Choroid plexus epithelial cell (primary cell): ENCODE results near the gene UNC13B.

ENCODE experiments used
- DNase-seq: peaks from one replicate; pipeline ENCODE4 v3.0.0-alpha.2; 2010; ENCODE audit warnings: low read depth
- H3K4me3 ChIP-seq: 2 replicates; pipeline ENCODE4 v1.5.1; 2011; ENCODE audit warnings: low read depth, mild to moderate bottlenecking, control low read depth, low read length, moderate library complexity
- TF ChIP-seq, protein P1 (sequence below): conservative IDR thresholded peaks from 2 replicates; pipeline ENCODE4 v1.5.1; 2011; ENCODE audit warnings: low read depth, mild to moderate bottlenecking, control low read depth, inconsistent platforms, low read length, moderate library complexity

UNC13B gene

DNA sequence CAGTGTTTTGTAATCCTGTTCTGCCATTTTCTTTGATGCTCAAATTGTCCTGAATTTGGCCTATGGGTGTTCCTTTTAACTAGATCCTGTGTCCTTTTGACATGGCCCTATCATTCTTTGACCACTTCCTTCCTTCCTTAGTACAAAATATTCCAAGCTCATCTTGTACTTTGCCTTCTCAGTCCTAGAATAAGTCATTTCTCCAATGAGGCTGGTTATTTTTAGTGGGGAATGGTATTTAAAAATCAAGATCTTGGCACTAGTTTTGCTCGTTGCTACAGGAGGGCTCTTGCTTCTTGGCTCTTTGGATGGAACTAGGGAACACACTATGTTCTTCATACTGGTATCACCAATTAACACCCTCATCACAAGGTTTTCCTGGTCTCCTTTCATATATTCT is 108.1 kb downstream of the UNC13B start:
- no peak for DNase-seq
- no peak overlapping the region for H3K4me3 ChIP-seq
- TF ChIP-seq, protein P1, sequence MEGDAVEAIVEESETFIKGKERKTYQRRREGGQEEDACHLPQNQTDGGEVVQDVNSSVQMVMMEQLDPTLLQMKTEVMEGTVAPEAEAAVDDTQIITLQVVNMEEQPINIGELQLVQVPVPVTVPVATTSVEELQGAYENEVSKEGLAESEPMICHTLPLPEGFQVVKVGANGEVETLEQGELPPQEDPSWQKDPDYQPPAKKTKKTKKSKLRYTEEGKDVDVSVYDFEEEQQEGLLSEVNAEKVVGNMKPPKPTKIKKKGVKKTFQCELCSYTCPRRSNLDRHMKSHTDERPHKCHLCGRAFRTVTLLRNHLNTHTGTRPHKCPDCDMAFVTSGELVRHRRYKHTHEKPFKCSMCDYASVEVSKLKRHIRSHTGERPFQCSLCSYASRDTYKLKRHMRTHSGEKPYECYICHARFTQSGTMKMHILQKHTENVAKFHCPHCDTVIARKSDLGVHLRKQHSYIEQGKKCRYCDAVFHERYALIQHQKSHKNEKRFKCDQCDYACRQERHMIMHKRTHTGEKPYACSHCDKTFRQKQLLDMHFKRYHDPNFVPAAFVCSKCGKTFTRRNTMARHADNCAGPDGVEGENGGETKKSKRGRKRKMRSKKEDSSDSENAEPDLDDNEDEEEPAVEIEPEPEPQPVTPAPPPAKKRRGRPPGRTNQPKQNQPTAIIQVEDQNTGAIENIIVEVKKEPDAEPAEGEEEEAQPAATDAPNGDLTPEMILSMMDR, result no peak

DNA sequence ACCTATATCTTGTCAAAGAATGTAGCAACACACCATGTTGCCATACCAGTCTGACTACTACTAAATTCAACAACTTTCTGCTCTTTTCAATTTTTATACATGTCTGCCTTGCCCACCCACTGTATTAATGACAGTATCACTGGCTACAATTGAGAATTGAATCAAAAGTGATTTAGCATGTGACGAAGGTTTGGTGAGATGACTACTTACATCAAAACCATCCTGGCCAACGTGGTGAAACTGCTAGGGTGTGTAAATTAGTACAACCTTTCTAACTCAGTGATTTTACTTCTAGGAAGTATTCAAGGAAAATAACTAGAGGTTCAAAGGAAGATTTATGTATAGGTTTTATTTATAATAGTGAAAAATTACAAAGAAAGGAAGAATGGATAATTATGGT is 109.8 kb downstream of the UNC13B start:
- no peak for DNase-seq
- TF ChIP-seq, protein P1, result no peak
- H3K4me3 ChIP-seq, result no peak overlapping the region

DNA sequence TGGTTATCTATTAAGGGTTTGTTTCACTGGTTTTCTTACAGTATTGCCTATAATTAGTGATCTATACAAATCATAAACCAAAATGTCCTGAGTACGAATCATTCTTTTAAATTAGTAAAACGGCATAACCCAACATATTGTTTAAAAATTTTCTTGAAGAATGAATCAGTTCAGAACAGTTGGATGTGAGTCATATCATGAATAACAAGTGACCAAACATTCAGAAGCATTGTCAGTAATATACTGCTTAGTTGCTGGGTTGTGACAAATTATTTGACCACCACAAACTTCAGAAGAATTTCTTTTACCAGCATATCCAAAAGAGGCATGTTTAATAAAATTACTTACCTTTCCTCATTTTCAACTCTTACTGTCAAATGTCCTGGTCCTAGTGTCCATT is 111.2 kb downstream of the UNC13B start:
- DNase-seq, result peak; percentile 48
- TF ChIP-seq, protein P1, result no peak
- no peak overlapping the region for H3K4me3 ChIP-seq

DNA sequence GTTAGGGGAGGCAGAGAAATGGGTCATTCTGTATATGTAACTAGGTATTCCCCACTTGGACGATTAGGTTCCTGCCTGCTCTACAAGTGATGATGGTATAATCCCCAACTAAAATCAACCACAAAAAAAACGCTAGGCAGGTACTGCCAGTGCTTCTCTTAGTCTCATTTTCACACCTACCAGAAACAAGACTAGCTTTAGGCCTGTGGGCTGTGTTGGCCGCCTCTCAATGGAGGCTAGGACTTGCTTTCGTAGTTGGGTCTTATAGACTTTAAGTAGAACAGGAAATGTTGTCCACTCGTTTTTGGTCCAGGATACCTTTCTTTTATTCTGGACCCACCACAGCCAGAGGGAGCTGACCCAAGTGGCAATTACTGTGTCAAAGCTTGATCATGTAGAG is 111.8 kb downstream of the UNC13B start:
- DNase-seq, result no peak

DNA sequence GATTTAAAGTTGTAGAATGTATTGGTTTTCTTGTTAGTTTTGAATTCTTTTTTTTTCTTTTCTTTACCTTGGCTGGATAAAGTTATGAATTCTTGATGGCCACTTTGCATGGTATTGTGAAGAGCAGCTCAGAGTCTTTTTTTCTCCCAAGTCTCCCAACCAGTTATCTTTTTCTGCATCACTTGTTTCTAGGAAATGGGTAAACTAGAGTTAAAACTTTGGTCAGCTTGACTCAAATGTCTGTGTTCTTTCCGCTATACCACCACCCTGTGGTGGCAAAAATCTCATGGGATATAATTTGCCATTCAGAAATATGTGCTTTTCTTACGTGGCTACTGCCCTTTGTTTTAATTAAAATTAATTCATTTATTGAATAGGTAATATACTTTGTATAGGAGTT is 113.2 kb downstream of the UNC13B start:
- TF ChIP-seq, protein P1, result no peak
- no peak overlapping the region for H3K4me3 ChIP-seq
- DNase-seq, result peak; percentile 47

More for the DNA sequence above, 111.8 kb downstream of the UNC13B start:
- TF ChIP-seq, protein P1, result no peak
- H3K4me3 ChIP-seq, result no peak overlapping the region

DNA sequence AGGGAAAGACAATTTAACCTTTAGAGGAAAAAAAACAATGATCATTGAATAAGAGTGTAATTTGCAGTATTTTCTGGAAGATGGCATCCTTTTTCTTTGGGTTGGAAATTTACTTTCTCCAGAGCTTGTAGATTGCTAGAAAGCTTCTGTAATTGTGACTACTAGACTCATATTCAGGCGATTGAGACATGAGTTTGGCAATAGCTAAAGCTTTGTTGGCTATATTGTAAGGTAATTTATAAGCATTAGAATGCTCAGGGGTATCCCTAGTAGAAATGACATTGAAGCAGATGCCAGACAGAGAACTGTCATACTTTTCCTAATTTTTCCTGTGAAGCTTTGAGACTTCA is 115.3 kb downstream of the UNC13B start:
- TF ChIP-seq, protein P1, result no peak
- peak; percentile 39 for DNase-seq
- no peak overlapping the region for H3K4me3 ChIP-seq

DNA sequence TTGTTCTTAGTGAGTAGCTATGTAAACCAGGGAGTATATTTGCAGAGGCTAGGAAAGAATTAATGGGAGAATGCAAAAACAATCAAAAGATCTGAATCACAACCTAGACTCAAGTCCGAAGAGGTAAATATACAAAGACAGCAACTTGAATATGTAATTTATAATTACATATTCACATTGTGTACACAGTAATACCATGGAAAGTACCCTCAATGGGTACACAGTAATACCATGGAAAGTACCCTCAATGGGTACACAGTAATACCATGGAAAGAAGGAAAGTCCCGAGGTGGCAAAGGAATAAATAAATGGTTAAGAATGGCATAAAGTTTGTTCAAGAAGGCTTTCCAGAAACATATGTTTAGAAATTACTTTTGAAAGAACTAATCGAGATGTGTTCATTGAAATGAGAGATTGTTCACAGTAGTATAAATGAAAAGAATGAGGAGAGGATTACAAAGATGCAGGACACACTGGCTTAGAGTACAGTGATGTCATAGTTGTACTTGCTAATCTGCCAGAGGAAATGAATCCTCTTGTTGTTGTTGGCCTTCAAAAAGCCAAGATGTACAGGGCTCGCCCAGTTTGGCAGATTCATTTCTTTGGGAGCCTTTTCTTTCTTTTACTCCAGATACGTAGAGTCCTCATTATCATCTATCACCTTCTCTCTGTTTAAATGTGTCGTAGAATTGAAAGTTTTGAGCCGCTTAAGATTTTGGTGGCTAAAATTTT is 116.0 kb downstream of the UNC13B start:
- TF ChIP-seq, protein P1, result no peak
- H3K4me3 ChIP-seq, result no peak overlapping the region
- DNase-seq, result peak; percentile 86
